GM15510 (cell line): ENCODE measurements around the gene SCGB1D4.

Experiments
- POLR2A ChIP-seq: IDR thresholded peaks from 3 replicates; pipeline ENCODE4 v1.6.1; 2011; ENCODE audit warnings: borderline replicate concordance; ENCODE audit not compliant: insufficient read length; ENCODE audit errors: extremely low read depth

Gene SCGB1D4

DNA sequence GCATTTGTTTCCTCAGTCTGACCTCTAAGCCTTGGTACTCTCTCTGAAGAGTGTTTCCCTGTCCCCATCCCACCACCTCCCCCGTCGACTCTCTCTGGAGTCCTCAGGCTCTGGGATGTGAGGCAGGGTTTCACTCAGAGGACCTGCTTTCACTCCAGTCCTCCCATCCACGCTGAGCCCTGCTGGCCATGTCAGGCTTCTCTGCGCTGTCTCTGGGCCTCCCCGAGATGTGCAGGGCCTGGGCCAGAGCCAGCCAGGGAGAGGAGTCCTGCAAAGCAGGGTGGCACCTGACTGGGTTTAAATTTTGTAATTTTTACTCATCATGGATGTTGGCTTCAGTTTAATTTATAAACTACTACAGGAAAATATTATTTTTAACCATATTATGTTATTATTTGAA lies 25.6 kb downstream of the SCGB1D4 start:
- TF ChIP-seq POLR2A, result no peak

DNA sequence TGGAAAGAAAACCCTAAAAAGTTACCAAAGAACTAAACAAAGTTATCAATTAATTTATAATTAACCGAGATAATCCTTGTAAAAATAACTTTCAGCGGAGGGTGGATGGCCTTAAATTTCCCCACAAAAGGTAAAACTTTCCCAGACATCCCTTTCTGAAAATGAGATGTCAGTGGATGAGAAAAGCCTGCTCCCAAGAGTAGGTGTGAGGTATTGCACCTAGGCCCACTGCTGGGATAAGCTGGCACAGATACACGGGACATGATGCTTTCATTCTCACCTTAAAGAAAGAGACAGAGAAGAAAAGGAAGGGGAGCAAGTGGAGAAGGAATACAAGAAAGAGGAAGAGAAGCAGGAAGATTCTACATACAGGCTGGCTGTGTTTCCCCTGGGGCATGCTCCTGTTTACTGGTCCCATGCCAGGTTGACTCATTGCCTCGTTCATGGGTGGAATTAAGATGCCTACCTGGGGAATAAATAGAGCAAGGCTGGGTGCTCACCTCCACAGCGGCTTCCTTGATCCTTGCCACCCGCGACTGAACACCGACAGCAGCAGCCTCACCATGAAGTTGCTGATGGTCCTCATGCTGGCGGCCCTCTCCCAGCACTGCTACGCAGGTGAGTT lies 29.1 kb downstream of the SCGB1D4 start, which contains the start of gene SCGB2A2:
TSS of gene SCGB2A2 (plus strand) at position 505 of the 625 bp plus-strand sequence. CDS start at position 564, 59 bp downstream.
- no peak for TF ChIP-seq POLR2A

DNA sequence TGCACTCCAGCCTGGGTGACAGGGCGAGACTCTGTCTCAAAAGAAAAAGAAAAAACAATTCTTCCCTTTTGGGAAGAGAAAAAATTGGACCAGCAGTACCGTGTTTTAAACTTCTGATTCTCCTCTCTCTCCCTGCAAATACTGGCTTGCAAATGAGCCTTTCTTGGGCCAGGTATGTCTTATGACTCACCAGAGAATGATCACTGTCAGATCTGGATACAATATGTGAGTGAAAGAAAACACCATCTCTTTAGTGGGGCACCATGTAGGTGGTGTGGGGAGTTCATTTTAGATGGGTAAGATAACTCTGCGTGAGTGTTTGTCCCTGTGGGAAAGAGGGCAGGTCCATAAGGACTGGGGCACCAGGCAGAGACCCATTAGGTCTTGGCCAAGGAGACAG lies 31.3 kb downstream of the SCGB1D4 start:
- no peak for TF ChIP-seq POLR2A

DNA sequence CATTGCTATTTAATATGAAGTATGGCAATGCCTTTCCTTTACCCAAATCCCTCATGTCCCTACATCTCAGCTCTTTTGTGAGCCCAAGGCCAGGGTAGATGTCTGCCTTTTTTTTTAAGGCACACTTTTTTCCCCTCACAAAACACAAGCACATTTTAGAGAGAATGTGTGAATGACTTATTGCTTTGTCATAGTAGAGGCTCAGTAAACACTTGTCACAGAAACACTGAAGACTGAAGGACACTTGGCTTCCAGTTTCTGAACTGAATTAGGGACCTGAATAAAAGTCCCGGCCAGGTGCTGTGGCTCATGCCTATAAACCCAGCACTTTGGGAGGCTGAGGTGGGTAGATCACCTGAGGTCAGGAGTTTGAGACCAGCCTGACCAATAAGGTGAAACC lies 31.8 kb downstream of the SCGB1D4 start:
- TF ChIP-seq POLR2A, result no peak

DNA sequence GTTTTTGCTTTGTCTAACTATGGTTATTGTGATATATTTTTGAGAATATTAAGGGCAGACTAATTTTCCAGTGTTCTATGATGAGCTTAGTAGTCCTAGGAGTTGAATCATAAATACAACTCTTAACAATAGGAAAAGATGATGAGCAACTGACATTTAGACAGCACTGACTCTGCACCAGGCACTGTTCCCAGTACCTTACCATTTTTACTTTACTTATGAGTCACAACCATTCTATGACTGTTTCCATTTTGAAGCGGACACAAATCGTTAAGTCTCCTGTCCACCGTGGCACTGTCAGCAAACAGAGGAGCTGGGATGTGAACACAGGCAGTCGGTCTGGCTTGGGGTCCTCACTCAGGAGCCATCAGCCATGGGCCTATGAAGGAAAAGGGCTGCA lies 32.3 kb downstream of the SCGB1D4 start:
- TF ChIP-seq POLR2A, result no peak

DNA sequence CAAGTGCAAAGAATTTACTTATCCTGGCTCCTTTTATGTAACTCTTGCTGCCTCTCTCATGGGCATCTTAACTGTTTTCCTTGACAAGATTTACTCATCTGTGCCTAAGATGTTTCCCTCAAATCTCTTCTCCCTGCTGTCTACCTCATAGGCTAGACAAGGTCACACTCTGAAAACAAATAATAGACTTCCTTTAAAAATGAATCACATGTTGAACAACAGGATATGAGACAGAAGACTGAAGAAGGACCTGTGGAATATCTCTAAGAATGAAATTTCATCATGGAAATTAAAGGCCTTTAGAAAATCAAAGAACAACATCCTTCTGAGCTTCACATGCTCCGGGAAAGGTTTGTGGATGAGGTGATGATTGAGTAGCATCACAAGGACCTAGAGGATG lies 34.9 kb downstream of the SCGB1D4 start:
- TF ChIP-seq POLR2A, result no peak

GRCh38 chr11:62260261-62260953 lies 38.5 kb downstream of the SCGB1D4 start:
- no peak for TF ChIP-seq POLR2A

DNA sequence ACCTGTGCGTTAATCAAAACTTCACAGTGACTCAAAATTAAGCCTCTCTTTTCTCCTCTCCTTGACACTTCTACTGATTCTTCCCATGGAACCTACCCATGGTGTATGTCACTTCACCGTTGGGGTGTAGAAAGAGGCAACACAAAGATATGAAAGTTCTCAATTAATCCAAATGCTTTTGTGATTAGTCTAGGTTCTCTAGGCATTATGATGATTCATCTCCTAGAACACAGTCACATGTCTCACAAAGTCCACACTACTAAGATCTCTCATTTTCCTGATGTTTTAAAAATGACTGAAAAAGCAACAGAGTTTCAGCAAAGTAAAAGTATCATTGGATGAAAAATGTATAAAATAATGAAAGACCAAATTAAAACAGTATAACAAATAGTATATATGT lies 42.6 kb downstream of the SCGB1D4 start:
- TF ChIP-seq POLR2A, result no peak

- no peak for TF ChIP-seq POLR2A
Measured at GRCh38 chr11:62253999-62254542, 44.8 kb downstream of the SCGB1D4 start.

DNA sequence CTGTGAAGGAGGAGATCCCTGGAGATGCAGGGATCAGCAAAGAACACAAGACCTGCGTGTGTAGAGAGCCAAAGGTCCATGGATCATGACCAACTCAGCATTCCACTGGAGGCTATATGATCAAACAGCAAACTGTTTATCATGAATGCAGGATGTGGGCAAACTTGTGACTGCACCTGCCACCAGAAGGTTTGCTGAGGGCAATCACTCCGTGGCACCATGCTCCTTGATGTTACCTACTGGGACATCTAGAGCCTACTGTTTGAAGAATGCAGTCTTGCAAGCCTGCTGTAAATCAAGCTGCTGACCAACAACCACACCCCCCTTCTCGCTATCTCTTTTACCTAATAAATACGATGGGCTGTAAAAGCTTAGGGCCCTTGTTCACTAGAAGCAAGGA lies 47.2 kb downstream of the SCGB1D4 start:
- no peak for TF ChIP-seq POLR2A
